Measurements from ENCODE around the gene RAB36.

DNA sequence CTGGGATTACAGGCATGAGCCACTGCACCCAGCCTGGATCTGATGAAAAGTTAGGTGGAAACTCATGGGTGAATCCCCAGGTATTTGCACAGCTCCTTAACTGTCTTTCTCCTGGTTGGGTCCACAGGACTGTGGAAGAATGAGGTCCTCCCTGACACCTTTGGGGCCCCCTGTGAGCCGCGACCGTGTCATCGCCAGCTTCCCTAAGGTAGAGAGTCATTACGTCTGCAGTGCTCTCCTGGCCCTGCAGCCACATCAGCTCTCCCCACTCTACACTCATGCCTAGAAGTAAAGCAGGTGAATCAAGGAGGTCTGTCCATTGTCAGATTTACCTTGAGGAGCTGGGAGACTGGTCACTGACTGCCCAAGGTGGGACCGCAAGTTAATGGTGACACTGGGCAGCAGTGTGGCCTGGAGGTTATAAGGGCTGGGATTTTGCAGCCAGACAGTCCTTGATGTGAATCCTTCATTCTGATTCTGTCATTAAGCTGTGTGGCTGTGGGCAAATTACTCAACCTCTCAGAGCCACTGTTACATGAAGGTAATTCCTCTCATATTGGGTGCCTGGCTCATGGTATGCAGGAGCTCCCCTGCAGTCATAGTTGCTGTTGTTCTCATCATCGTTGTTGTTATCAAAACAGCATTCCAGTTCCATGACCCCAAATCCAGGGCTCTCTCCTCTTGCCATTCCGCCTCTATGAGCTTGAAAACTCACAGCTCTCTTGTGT, 1.4 kb downstream of the RAB36 start:
- TF ChIP-seq POLR2A (IDR thresholded peaks at IDR 0.05; ENCODE audit: low read length): no peak
- no peak for TF ChIP-seq CTCF (IDR thresholded peaks at IDR 0.05)
